GF-D8 (cell line): ENCODE data around the gene RERE.
"Not testable (repeated sequence)": the region's sequence is repeated elsewhere in the genome, so short reads cannot be mapped to it uniquely, and the experiment has no call there.

Experiments
- DNase-seq: peaks from one replicate; lab custom pipeline; 2025; lab: John Stamatoyannopoulos, UW

The RERE gene

GRCh38 chr1:8752411-8752810, 65.0 kb downstream of the RERE start:
- no peak for DNase-seq

GRCh38 chr1:8751984-8752383, 65.5 kb downstream of the RERE start:
- DNase-seq: no peak

- DNase-seq: no peak
These were observed 69.3 kb downstream of the RERE start for GRCh38 chr1:8747879-8748825.

GRCh38 chr1:8746554-8746953, 70.9 kb downstream of the RERE start:
- DNase-seq: no peak

DNA sequence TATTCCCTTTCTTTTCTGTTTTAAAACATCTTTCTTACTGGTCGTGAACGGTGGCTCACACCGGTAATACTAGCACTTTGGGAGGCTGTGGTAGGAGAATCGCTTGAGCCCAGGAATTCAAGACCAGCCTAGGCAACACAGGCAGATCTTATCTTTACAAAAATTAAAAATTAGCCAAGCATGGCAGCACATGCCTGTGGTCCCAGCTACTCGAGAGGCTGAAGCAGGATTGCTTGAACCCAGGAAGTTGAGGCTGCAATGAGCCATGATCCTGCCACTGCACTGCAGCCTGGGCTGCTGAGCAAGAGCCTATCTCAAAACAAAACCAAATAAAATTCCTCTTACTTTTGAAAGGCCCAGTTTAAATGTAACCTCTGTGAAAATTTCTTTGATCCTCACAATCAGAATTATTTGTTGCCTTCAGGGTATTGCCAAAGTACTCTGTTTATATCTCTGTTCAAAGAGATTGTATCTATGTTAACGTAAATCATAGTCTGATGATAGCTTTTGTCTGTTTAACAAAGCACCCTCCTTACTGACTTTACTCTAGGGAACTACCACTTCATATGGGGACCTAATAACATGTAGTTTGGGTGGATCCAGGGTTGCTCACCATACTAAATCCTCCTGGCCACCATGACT, 71.6 kb downstream of the RERE start:
- no peak for DNase-seq

- DNase-seq: no peak
These were observed 72.1 kb downstream of the RERE start for GRCh38 chr1:8745346-8745745.

GRCh38 chr1:8742022-8742924, 75.2 kb downstream of the RERE start:
- DNase-seq: no peak

DNA sequence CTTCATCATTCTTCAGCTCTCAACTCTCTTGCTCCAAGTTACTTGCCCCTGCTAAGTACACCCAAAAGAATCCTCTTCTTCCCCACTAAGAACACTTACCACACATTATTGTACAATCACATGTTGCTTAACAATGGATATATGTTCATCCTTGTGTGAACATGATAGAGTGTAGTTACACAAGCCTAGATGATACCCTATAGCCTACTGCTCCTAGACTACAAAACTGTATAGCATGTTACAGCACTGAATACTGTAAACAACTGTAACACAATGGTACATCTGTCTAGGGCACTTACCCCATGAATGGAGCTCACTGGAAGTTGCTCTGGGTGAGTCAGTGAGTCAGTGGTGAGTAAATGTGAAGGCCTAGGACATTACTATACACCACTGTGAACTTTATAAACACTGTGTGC, 77.4 kb downstream of the RERE start:
- no peak for DNase-seq

DNA sequence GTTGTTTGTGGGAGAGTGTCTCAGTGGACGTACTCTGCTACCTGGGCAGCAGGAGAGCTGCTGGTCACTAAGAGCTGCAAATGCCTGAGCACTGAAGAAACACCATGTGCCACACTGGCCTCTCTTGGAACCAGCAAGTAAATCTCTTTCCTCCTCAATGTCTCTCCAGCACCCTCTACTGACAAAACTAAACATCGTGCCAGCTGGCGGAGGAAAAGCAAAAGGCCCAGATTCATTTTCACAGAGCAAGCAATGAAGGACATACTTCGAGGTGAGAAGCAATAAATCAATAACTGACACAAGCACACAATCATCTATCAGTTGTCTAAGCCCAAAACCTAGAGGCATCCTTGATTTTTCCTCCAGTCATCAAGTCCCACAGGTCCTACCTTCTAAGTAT, 78.1 kb downstream of the RERE start:
- DNase-seq: no peak

- no peak for DNase-seq
These were observed 80.5 kb downstream of the RERE start for GRCh38 chr1:8736927-8737326.

DNA sequence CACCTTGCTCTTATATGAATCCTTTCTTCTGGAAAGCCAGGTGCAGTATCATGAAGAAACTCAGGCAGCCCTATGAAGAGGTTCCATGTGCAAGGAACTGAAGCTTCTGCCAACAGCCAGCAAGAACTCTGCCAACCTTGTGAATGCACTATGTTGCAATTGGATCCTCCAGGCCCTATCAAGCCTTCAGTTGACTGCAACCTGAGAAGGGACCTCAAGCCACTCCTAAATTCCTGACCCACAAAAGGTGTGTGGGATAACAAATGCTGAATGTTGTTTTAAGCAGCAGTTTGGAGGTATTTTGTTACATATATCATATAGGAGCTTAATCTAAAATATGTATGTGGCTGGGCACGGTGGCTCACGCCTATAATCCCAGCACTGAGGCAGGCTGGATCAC, 84.0 kb downstream of the RERE start:
- no peak for DNase-seq

DNA sequence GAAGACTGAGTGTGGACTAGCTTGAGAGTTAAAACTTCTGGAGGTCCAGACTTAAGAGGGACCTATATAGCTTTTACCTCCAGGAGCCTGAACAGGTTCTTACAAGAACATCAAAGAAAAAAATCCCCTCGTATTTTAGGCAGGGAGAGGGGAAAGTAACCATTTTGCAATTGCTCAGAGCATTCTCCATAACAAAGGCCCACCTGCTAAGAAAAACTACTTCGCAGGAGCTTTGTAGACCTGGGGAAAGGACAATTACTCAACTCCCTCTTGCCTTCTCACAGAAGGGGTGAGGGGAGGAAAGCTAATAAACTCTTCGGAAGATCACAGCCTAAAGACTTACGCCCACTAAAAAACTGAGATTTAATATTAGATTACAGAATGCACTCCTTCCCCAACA, 86.3 kb downstream of the RERE start:
- DNase-seq: no peak

DNA sequence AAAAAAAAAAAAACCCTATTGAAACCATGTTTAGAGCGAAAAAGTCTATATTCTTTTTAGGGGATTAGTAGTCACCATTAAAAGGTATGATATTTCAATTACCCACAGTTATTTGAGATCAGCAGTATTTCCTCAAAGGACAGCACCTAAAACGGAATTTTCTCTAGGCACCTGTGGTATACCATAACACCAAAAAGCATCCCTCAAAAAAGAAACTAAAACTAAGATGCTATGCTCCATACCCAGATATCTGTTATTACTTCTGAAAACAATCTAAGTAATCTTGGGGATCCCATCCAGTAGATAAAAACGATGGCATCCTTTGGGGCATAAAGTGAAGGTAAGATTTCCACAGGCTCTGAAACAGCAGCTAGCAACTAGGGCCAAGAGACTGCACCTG, 89.0 kb downstream of the RERE start:
- DNase-seq: no peak

DNA sequence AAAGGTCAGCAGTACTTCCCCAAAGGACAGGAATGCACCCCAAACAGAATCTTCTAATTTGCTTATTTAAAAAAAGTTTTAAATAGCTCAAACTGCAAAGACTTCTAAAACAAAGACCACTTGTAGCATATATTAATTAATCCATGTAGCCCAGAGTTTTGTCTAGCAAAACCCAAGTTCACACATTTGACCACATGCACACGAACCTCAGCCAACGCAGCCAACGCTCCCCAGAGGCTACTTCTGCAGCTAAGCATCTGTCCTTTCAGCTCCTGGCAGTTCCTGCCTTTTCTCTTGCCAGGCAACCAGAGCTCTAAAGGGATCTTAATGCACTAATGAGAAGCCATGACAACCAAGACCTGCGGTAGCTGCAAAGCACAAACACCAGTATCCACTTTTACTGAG, 89.6 kb downstream of the RERE start:
- DNase-seq: no peak

DNA sequence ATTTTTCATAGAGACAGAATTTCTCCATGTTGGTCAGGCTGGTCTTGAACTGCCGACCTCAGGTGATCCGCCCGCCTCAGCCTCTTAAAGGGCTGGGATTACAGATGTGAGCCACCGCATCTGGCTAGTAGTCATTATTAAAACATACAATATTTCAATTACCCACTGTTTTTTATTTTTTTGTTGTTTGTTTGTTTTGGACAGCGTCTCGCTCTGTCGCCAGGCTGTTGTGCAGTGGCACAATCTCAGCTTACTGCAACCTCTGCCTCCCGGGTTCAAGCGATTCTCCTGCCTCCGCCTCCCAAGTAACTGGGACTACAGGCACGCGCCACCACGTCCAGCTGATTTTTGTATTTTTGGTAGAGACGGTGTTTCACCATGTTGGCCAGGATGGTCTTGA, 90.1 kb downstream of the RERE start:
- DNase-seq: not testable (repeated sequence)

GRCh38 chr1:8726801-8727186, 90.6 kb downstream of the RERE start:
- DNase-seq: not testable (repeated sequence)

DNA sequence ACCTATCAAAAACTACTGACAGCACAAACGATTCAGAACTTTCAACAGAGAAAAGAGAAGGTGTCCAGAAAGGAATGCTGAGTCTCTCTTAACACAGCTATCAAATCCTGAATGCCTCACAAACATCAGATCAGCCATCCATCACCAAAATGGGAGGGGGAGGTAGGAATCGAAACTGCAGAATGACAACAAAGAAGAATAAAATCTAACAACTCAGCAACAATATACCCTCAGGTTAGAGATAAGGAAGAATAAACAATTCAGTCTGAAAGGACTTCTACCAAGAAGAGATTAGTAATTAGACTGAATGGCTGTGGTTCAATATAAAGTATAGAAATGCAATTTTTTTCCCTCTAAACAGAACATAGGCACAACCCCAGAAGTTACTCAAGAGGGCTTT, 94.4 kb downstream of the RERE start:
- DNase-seq: no peak

DNA sequence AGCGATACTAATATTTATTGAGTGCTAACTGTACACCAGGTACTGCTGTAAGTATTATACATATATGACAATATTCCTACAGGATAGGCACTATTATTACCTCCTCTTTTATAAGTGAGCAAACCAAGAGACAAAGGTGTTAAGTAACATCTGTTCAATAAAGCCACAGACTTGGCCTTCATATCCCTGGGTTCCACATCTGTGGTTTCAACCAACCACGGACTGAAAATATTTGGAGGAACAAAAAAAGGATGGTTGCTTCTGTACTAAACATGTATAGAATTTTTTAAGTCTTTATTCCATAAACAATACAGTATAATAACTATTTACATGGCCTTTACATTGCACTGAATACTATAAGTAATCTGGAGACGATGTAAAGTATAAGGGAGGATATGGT, 95.1 kb downstream of the RERE start:
- no peak for DNase-seq

DNA sequence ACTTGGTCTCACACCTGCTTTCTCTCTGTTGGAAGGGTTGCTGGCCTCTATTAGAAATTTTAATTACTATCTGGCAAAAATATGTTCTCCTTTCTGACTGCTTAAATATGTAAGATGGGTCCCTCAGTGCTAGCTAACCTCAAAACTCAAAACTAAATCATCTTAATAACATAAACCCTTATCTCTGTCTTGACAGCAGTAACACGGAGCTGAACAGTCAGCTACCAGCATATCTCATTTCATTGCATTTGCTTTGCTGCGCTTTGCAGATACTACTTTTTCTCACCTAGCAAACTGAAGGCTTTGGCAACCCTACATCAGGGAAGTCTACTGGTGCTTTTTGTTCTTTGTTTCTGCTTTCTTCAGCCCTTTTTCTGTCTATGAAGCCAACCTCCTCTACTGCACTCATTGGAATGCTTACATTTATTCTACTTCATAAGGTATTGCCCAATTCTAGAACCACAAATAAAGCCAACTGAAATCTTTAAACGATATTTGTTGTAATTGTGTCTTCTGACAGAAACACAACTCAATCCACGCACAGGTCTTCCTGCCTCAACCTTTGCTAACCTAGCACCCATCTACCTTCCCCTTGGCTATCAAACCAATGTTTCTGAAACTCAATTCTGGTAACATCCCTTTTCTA, 95.6 kb downstream of the RERE start:
- DNase-seq: no peak

DNA sequence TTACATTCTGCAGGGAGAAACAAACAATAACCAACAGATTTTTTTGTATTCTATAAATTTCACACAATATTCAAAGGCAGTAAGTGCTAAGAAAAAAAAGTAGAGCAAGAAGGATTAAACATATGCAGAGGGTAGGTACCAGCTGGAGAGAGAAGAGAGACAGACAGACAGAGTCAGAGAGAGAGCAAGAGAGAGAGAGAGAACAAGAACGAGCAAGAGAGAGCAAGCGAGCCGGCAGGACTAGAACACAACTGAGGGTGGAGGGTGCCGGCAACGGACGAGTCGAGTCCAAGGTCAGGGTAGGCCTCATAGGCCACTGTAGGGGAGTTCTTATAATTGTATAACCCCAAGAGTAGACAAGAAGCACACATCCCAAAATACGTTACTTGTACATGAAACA, 97.1 kb downstream of the RERE start:
- no peak for DNase-seq

- DNase-seq: no peak
These were observed 98.5 kb downstream of the RERE start for GRCh38 chr1:8718850-8719361.

- DNase-seq: no peak
These were observed 100.3 kb downstream of the RERE start for GRCh38 chr1:8717148-8717547.
